GM12801 (cell line): ENCODE measurements around the gene BEND7.

ENCODE experiments used
- TF ChIP-seq, protein P1 (sequence below): IDR thresholded peaks from one replicate; pipeline ENCODE4 v1.5.1; 2011; ENCODE audit warnings: control low read depth; ENCODE audit not compliant: insufficient read length; ENCODE audit errors: extremely low read depth

The BEND7 gene

GRCh38 chr10:13417459-13418126 is 111.2 kb downstream of the BEND7 start:
- TF ChIP-seq, protein P1, sequence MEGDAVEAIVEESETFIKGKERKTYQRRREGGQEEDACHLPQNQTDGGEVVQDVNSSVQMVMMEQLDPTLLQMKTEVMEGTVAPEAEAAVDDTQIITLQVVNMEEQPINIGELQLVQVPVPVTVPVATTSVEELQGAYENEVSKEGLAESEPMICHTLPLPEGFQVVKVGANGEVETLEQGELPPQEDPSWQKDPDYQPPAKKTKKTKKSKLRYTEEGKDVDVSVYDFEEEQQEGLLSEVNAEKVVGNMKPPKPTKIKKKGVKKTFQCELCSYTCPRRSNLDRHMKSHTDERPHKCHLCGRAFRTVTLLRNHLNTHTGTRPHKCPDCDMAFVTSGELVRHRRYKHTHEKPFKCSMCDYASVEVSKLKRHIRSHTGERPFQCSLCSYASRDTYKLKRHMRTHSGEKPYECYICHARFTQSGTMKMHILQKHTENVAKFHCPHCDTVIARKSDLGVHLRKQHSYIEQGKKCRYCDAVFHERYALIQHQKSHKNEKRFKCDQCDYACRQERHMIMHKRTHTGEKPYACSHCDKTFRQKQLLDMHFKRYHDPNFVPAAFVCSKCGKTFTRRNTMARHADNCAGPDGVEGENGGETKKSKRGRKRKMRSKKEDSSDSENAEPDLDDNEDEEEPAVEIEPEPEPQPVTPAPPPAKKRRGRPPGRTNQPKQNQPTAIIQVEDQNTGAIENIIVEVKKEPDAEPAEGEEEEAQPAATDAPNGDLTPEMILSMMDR: no peak

DNA sequence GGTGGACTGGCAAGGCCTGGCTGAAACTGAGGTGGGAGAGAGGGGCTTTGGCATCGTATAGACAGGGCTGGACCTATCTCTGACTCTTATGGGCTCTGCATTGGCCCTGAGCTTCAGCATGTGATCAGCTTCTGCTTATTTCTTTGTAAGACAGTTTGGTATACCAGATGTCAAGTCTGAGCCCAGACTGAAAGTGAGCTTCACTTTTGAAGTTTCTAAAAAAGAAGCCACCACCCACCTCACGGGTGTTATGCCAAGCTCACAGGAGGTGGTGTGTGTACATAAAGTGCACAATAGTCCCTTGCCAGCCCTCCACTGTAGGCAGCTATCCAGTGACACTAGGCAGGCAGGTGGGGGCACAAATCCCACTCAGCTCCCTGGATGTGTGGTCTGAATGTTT is 112.1 kb downstream of the BEND7 start:
- TF ChIP-seq, protein P1: no peak

GRCh38 chr10:13414855-13415254 is 114.0 kb downstream of the BEND7 start:
- TF ChIP-seq, protein P1: no peak

- TF ChIP-seq, protein P1: no peak
Measured at GRCh38 chr10:13414137-13414536, 114.7 kb downstream of the BEND7 start.

GRCh38 chr10:13412894-13413293 is 115.9 kb downstream of the BEND7 start:
- TF ChIP-seq, protein P1: no peak

GRCh38 chr10:13404791-13405190 is 124.0 kb downstream of the BEND7 start:
- TF ChIP-seq, protein P1: no peak

DNA sequence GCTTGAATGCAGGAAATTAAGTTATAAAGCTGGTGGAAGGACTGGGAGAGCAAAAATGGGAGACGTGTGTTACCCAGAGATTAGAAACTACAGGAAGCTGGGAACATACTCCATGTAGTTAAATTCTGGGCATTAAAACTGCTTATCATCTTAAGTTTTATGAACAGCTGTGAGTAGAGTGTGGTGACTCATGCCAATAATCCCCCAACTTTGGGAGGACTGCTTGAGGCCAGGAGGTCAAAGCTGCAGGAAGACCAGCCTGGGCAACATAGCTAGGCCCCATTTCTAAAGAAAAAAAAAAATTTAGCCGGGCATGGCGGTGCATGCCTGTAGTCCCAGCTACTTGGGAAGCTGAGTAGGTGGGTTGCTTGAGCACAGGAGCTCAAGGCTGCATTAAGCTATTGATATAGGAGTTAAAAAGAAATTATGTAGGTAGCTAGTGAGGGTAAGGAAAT is 124.5 kb downstream of the BEND7 start:
- TF ChIP-seq, protein P1: no peak
